B cell (primary cell): ENCODE results near the gene NECAB2. TPM values are rescaled to one million over a fixed set of nuclear protein-coding genes. Genes with fewer than 3 reads are reported as not detected.

Experiments used
- ATAC-seq: fragments of 200-7000 bp; cut with Tn5 transposase; one replicate; pipeline ENCODE4 v1.10.0; 2021; ENCODE audit warnings: low read depth, mild to moderate bottlenecking, moderate number of reproducible peaks, moderate library complexity
- CTCF ChIA-PET: fragments of 350-600 bp; sonication (Branson Sonifier 250); formaldehyde crosslinking; loops from one replicate; lab custom pipeline; 2021; ENCODE audit warnings: antibody characterized with exemption, inconsistent platforms; lab: Charles Lee
- POLR2A ChIA-PET: fragments of 350-600 bp; sonication (Branson Sonifier 250); formaldehyde crosslinking; loops from one replicate; lab custom pipeline; 2021; ENCODE audit warnings: antibody characterized with exemption; lab: Charles Lee
- DNase-seq: peaks from one replicate; pipeline ENCODE4 v3.0.0; 2013
- H2AFZ ChIP-seq: 2 replicates; pipeline ENCODE4 v1.6.1; 2012; ENCODE audit warnings: mild to moderate bottlenecking, low read depth, low read length; ENCODE audit not compliant: insufficient read depth, poor library complexity, severe bottlenecking
- H3K27ac ChIP-seq, 2 donors: 1 replicate in 1 of 2; 2 replicates in 1 of 2; pipeline ENCODE4 v1.5.1; 2012 to 2013; ENCODE audit warnings: low read length in 2 of 2, mild to moderate bottlenecking in 2 of 2, moderate library complexity in 1 of 2
- H3K27me3 ChIP-seq, 4 experiments: fragments of 200-600 bp in 1 of 4; sonication (generic) in 1 of 4; replicated peaks in 1 of 4; 1 replicate in 2 of 4; 2 replicates in 2 of 4; pipeline versions ENCODE4 v1.6.1 to v1.7.0; 2013 to 2016; ENCODE audit warnings: low read length in 3 of 4, mild to moderate bottlenecking in 2 of 4, mixed read lengths in 1 of 4, moderate library complexity in 1 of 4; ENCODE audit not compliant: insufficient read depth in 4 of 4, control insufficient read depth in 3 of 4; ENCODE audit errors: control extremely low read depth in 1 of 4
- H3K36me3 ChIP-seq, 2 experiments: replicated peaks in 1 of 2; 1 replicate in 1 of 2; 2 replicates in 1 of 2; pipeline versions ENCODE4 v1.6.1 to v1.7.1; 2013; ENCODE audit warnings: low read length in 1 of 2; ENCODE audit not compliant: insufficient read depth in 2 of 2, control insufficient read depth in 1 of 2; ENCODE audit errors: control extremely low read depth in 1 of 2, extremely low read depth in 1 of 2
- H3K4me1 ChIP-seq, 2 donors: fragments of 200-600 bp in 1 of 2; sonication (generic) in 1 of 2; 1 replicate in 1 of 2; 2 replicates in 1 of 2; pipeline versions ENCODE4 v1.5.1 to v1.6.1; 2013 to 2017; ENCODE audit warnings: low read length in 2 of 2; ENCODE audit not compliant: control insufficient read depth in 2 of 2, insufficient read depth in 2 of 2
- H3K4me2 ChIP-seq: replicated peaks from 2 replicates; pipeline ENCODE3; 2012; ENCODE audit warnings: mild to moderate bottlenecking, low read depth, low read length; ENCODE audit not compliant: poor library complexity, severe bottlenecking
- H3K4me3 ChIP-seq, 5 experiments: fragments of 200-600 bp in 1 of 5; sonication (generic) in 1 of 5; 1 replicate in 3 of 5; 2 replicates in 2 of 5; pipeline versions ENCODE4 v1.5.1 to v1.7.0; 2011 to 2016; ENCODE audit warnings: low read length in 4 of 5, mild to moderate bottlenecking in 4 of 5, low read depth in 2 of 5, control low read depth in 1 of 5, moderate library complexity in 1 of 5; ENCODE audit not compliant: insufficient read depth in 1 of 5; ENCODE audit errors: control extremely low read depth in 1 of 5, extremely low read depth in 1 of 5
- H3K79me2 ChIP-seq: fragments of 200-600 bp; sonication (generic); one replicate; pipeline ENCODE4 v1.6.0; 2016; ENCODE audit warnings: low read length; ENCODE audit not compliant: control insufficient read depth, insufficient read depth
- H3K9ac ChIP-seq: fragments of 200-600 bp; sonication (generic); 2 replicates; pipeline ENCODE4 v1.6.1; 2017; ENCODE audit warnings: mild to moderate bottlenecking, low read length, moderate library complexity
- H3K9me3 ChIP-seq, 3 donors: one replicate each; pipeline versions ENCODE4 v1.6.1 to v1.7.1; 2013; ENCODE audit warnings: low read length in 2 of 3; ENCODE audit not compliant: control insufficient read depth in 2 of 3, insufficient read depth in 1 of 3; ENCODE audit errors: control extremely low read depth in 1 of 3
- H4K20me1 ChIP-seq: 2 replicates; pipeline ENCODE4 v1.6.0; 2012; ENCODE audit warnings: mild to moderate bottlenecking, low read length; ENCODE audit not compliant: insufficient read depth, control insufficient read depth, poor library complexity, severe bottlenecking
- H3K27ac Mint-ChIP-seq: one replicate; pipeline ENCODE4 v1.8.0; 2021; ENCODE audit warnings: mixed read lengths
- H3K27me3 Mint-ChIP-seq: one replicate; pipeline ENCODE4 v1.8.0; 2021; ENCODE audit warnings: mixed read lengths
- H3K4me1 Mint-ChIP-seq: one replicate; pipeline ENCODE4 v1.8.0; 2021; ENCODE audit warnings: mixed read lengths
- H3K4me3 Mint-ChIP-seq: one replicate; pipeline ENCODE4 v1.8.0; 2021; ENCODE audit warnings: mixed read lengths
- H3K9me3 Mint-ChIP-seq: one replicate; pipeline ENCODE4 v1.8.0; 2022; ENCODE audit warnings: mixed read lengths; ENCODE audit not compliant: insufficient read depth
- CTCF ChIP-seq: fragments of 200-600 bp; IDR thresholded peaks from one replicate; pipeline ENCODE4 v1.8.0; 2022; ENCODE audit warnings: antibody characterized with exemption, mild to moderate bottlenecking
- EZH2 ChIP-seq: IDR thresholded peaks from 2 replicates; pipeline ENCODE4 v1.6.1; 2012; ENCODE audit warnings: borderline replicate concordance, low read depth, mild to moderate bottlenecking, moderate library complexity, low read length; ENCODE audit not compliant: insufficient read depth, poor library complexity, severe bottlenecking
- WGBS: methylation state at CpG from one replicate; pipeline ENCODE4 v1.1.5; 2013; ENCODE audit warnings: missing lambda C conversion rate; ENCODE audit not compliant: insufficient coverage; 5-methylcytosine and 5-hydroxymethylcytosine counted together
- intact Hi-C: fragments of 100-400 bp; cut with micrococcal nuclease; formaldehyde crosslinking; loops from one replicate; pipeline ENCODE4 v1.10.0; 2022
- polyA plus RNA-seq: library from polyadenylated mRNA; depleted of rRNA; stranded (reverse); fragments of >200 nt; gene quantifications from 2 replicates; pipeline ENCODE4 v1.2.3, GENCODE V29; 2012
- total RNA-seq, 2 donors: library from RNA; stranded (reverse); fragments of 120-200 nt in 1 of 2; gene quantifications; 1 replicate in 1 of 2; 2 replicates in 1 of 2; pipeline versions ENCODE4 v1.2.3 to v1.2.4, GENCODE V29; 2013 to 2022

The NECAB2 gene
- total and polyA plus RNA-seq, 2 donors (not counting 1 experiment from before 2014, with no cell fraction given) = not detected

- H3K4me2 ChIP-seq = no peak overlapping the region
- H4K20me1 ChIP-seq = no peaks in the 10 kb centered on the region
- no peak overlapping the region for H2AFZ ChIP-seq
- ChIA-PET POLR2A (no interaction called here), CTCF (no interaction called here)
- TF ChIP-seq EZH2 (no peak), CTCF (no peak)
- no peak for DNase-seq
- ATAC-seq = no peak
- intact Hi-C loops = no loop called here
- no peak overlapping the region for H3K4me3 ChIP-seq
- no peak overlapping the region for H3K9ac ChIP-seq
- H3K27me3 ChIP-seq = no peaks in the 10 kb centered on the region
- peaks cover 14% of the 10 kb centered on the region for H3K27me3 Mint-ChIP-seq
- no peak overlapping the region for H3K4me3 Mint-ChIP-seq
- WGBS = 96% methylated on average over 6 of the region's 7 CpGs
- H3K9me3 ChIP-seq = no peaks in the 10 kb centered on the region
- H3K36me3 ChIP-seq = no peaks in the 10 kb centered on the region
- no peaks in the 10 kb centered on the region for H3K4me1 ChIP-seq
- H3K27ac Mint-ChIP-seq = no peak overlapping the region
- H3K79me2 ChIP-seq = no peaks in the 10 kb centered on the region
- no peak overlapping the region for H3K27ac ChIP-seq
- H3K4me1 Mint-ChIP-seq = no peaks in the 10 kb centered on the region
- H3K9me3 Mint-ChIP-seq = no peaks in the 10 kb centered on the region
These were observed 36.4 kb downstream of the NECAB2 start for GRCh38 chr16:84004442-84004841.

DNA sequence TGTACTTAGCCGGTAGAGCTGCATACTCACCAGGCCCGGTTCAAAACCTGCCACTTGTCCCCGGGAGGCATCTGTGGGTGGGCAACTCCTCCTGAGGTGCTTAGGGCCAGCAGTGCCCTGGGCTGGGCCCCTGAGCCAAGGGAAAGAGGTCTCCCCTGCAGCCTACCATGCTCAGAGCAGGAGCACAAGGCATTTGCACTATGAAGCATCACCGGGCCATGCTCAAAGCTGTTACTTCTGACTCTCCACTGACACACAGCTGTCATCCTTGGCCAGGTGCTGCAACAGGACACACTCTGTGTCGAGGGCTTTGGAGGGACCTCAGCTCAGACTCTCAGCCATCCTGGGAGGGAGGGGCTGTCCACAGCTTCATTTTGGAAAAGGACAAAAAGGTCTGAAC lies 37.3 kb downstream of the NECAB2 start:
- Histone ChIP-seq H3K4me1 (no peaks in the 10 kb centered on the region), H3K36me3 (no peaks in the 10 kb centered on the region), H3K27me3 (no peaks in the 10 kb centered on the region), H3K9ac (no peak overlapping the region), H4K20me1 (no peaks in the 10 kb centered on the region), H3K4me3 (no peak overlapping the region), H3K4me2 (no peak overlapping the region), H3K27ac (no peak overlapping the region), H3K9me3 (no peaks in the 10 kb centered on the region), H3K79me2 (no peaks in the 10 kb centered on the region), H2AFZ (no peak overlapping the region)
- CTCF ChIA-PET = no interaction called here
- no peak overlapping the region for H3K4me3 Mint-ChIP-seq
- H3K4me1 Mint-ChIP-seq = no peaks in the 10 kb centered on the region
- TF ChIP-seq EZH2 (no peak), CTCF (no peak)
- H3K27me3 Mint-ChIP-seq = peaks cover 14% of the 10 kb centered on the region
- DNase-seq (no peak), ATAC-seq (no peak)
- intact Hi-C loops = no loop called here
- 78% methylated on average over 3 of the region's 5 CpGs for WGBS
- H3K9me3 Mint-ChIP-seq = no peaks in the 10 kb centered on the region
- H3K27ac Mint-ChIP-seq = no peak overlapping the region
- POLR2A ChIA-PET = no interaction called here
